ENCODE measurements around the gene GPC4. TPM values are rescaled to one million over a fixed set of nuclear protein-coding genes. Genes with fewer than 3 reads are reported as not detected.

GPC4 gene
- total and polyA plus RNA-seq, 2 donors (not counting 3 experiments of a cell fraction or from before 2014, with no cell fraction given), result 0.20 TPM; not detected in 1

DNA sequence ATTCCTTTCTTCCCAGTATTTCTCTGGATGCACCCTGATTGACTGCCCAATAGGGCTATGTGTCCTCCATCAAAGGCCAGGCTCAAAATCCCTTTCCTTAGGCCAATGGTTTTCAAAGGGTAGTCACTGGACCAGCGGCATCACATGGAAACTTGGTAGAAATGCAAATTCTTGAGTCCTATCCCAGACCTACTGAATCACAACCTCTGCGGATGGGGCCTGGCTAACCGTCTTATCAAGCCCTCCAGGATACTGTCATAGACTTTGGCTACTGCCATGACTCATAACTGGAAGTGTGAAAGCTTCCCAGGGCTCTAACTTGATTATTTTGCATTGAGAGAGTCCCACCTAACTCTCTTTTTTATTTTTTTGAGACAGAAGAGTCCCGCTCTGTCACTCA is 125.2 kb downstream of the GPC4 start:
- H3K4me1 ChIP-seq (ENCODE audit: control insufficient read depth, extremely low read depth, insufficient read depth, low read length), result no peaks in the 10 kb centered on the region
- H2AFZ ChIP-seq (ENCODE audit: low read depth, low read length), result no peak overlapping the region
- dilution Hi-C loops (cut with MboI; ENCODE audit: extremely low pct_ligation_motif_present, low sequenced_read_pairs), result no loop called here
- H3K9me3 ChIP-seq (replicated peaks; ENCODE audit: control insufficient read depth, insufficient read depth, low read length), result no peaks in the 10 kb centered on the region
- POLR2A ChIA-PET, result no interaction called here
- no peak overlapping the region for H3K27ac ChIP-seq (ENCODE audit: insufficient read depth, low read depth, low read length)
- TF ChIP-seq, protein P1, sequence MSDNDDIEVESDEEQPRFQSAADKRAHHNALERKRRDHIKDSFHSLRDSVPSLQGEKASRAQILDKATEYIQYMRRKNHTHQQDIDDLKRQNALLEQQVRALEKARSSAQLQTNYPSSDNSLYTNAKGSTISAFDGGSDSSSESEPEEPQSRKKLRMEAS (IDR thresholded peaks at IDR 0.05; ENCODE audit: insufficient read depth, insufficient read length), result no peak
- no peak for TF ChIP-seq JUN (IDR thresholded peaks at IDR 0.05; ENCODE audit: borderline replicate concordance, insufficient read depth, insufficient read length, low read depth)
- TF ChIP-seq MYC (IDR thresholded peaks at IDR 0.05; ENCODE audit: low read depth, low read length), result no peak
- H3K9me1 ChIP-seq (replicated peaks; ENCODE audit: control insufficient read depth, extremely low read depth, insufficient read depth, low read length), result no peaks in the 10 kb centered on the region
- DNase-seq (ENCODE audit: low read depth, low spot score), result no peak
- H3K36me3 ChIP-seq (ENCODE audit: control insufficient read depth in 2 of 2, extremely low read depth in 1 of 2, insufficient read depth in 2 of 2, low read length in 2 of 2), result no peaks in the 10 kb centered on the region
- intact Hi-C loops (cut with micrococcal nuclease), result no loop called here
- H3K9ac ChIP-seq (replicated peaks; ENCODE audit: extremely low read depth, insufficient read depth, low read length), result no peak overlapping the region
- no peaks in the 10 kb centered on the region for H3K27me3 ChIP-seq (ENCODE audit: control insufficient read depth in 2 of 2, insufficient read depth in 2 of 2, low read length in 2 of 2)
- H3K79me2 ChIP-seq (ENCODE audit: control insufficient read depth, insufficient read depth, low read length), result no peaks in the 10 kb centered on the region
- H4K20me1 ChIP-seq (replicated peaks; ENCODE audit: control insufficient read depth, extremely low read depth, insufficient read depth, low read length), result no peaks in the 10 kb centered on the region
- H3K4me2 ChIP-seq (ENCODE audit: insufficient read depth, low read length), result no peak overlapping the region
- no peak for FAIRE-seq
- CTCF ChIA-PET, result no interaction called here
- H3K4me3 ChIP-seq (replicated peaks in 1 of 3; ENCODE audit: insufficient read depth in 1 of 3, low read depth in 1 of 3, low read length in 3 of 3), result no peak overlapping the region
- BruUV-seq (replicated peaks), result no TSS peak

DNA sequence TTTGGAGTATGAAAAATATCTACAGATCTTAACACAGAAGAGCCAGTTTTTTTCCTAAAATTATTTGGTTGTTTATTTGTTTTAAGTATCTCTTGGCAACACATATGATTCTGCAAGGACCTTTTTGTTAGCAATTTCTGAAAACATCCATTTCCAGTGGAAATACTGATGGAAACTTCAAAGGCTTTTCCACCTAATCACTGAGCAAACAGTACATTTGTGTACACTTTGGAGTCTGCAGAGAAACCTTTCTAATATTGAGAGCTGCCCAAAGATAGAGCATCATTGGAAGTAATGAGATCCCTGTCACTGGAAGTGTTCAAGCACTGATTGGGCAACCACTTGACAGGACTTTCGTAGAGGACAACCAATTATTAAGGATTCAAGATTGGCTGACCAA is 127.4 kb downstream of the GPC4 start:
- no peaks in the 10 kb centered on the region for H3K4me1 ChIP-seq (ENCODE audit: control insufficient read depth, extremely low read depth, insufficient read depth, low read length)
- FAIRE-seq, result no peak
- no peak overlapping the region for H3K4me2 ChIP-seq (ENCODE audit: insufficient read depth, low read length)
- CTCF ChIA-PET, result no interaction called here
- H3K4me3 ChIP-seq (replicated peaks in 1 of 3; ENCODE audit: insufficient read depth in 1 of 3, low read depth in 1 of 3, low read length in 3 of 3), result no peak overlapping the region
- H3K79me2 ChIP-seq (ENCODE audit: control insufficient read depth, insufficient read depth, low read length), result no peaks in the 10 kb centered on the region
- BruUV-seq (replicated peaks), result no TSS peak
- intact Hi-C loops (cut with micrococcal nuclease) (no loop called here), dilution Hi-C loops (cut with MboI; ENCODE audit: extremely low pct_ligation_motif_present, low sequenced_read_pairs) (no loop called here)
- no peaks in the 10 kb centered on the region for H3K9me1 ChIP-seq (replicated peaks; ENCODE audit: control insufficient read depth, extremely low read depth, insufficient read depth, low read length)
- H4K20me1 ChIP-seq (replicated peaks; ENCODE audit: control insufficient read depth, extremely low read depth, insufficient read depth, low read length), result no peaks in the 10 kb centered on the region
- no peaks in the 10 kb centered on the region for H3K9me3 ChIP-seq (replicated peaks; ENCODE audit: control insufficient read depth, insufficient read depth, low read length)
- POLR2A ChIA-PET, result no interaction called here
- DNase-seq (ENCODE audit: low read depth, low spot score), result no peak
- H3K36me3 ChIP-seq (ENCODE audit: control insufficient read depth in 2 of 2, extremely low read depth in 1 of 2, insufficient read depth in 2 of 2, low read length in 2 of 2), result no peaks in the 10 kb centered on the region
- TF ChIP-seq, protein P2, sequence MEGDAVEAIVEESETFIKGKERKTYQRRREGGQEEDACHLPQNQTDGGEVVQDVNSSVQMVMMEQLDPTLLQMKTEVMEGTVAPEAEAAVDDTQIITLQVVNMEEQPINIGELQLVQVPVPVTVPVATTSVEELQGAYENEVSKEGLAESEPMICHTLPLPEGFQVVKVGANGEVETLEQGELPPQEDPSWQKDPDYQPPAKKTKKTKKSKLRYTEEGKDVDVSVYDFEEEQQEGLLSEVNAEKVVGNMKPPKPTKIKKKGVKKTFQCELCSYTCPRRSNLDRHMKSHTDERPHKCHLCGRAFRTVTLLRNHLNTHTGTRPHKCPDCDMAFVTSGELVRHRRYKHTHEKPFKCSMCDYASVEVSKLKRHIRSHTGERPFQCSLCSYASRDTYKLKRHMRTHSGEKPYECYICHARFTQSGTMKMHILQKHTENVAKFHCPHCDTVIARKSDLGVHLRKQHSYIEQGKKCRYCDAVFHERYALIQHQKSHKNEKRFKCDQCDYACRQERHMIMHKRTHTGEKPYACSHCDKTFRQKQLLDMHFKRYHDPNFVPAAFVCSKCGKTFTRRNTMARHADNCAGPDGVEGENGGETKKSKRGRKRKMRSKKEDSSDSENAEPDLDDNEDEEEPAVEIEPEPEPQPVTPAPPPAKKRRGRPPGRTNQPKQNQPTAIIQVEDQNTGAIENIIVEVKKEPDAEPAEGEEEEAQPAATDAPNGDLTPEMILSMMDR (IDR thresholded peaks at IDR 0.05; ENCODE audit: extremely low read depth in 1 of 2, insufficient read depth in 1 of 2, low read depth in 1 of 2, low read length in 2 of 2), result no peak
- TF ChIP-seq POLR2A (IDR thresholded peaks at IDR 0.05; ENCODE audit: low read depth, low read length) (no peak), GATA2 (IDR thresholded peaks at IDR 0.05; ENCODE audit: insufficient read depth, insufficient read length, low read depth, low read length) (no peak), POLR2AphosphoS5 (IDR thresholded peaks at IDR 0.05; ENCODE audit: insufficient read depth, low read depth, low read length) (no peak), EZH2 (IDR thresholded peaks at IDR 0.05; ENCODE audit: borderline replicate concordance, low read depth, low read length, severe bottlenecking) (no peak), MYC (IDR thresholded peaks at IDR 0.05; ENCODE audit: low read depth, low read length) (no peak), JUN (IDR thresholded peaks at IDR 0.05; ENCODE audit: borderline replicate concordance, insufficient read depth, insufficient read length, low read depth) (no peak), FOS (IDR thresholded peaks at IDR 0.05; ENCODE audit: borderline replicate concordance, insufficient read depth, low read length) (no peak)
- TF ChIP-seq, protein P1 (IDR thresholded peaks at IDR 0.05; ENCODE audit: insufficient read depth, insufficient read length), result no peak
- no peaks in the 10 kb centered on the region for H3K27me3 ChIP-seq (ENCODE audit: control insufficient read depth in 2 of 2, insufficient read depth in 2 of 2, low read length in 2 of 2)
- no peak overlapping the region for H3K27ac ChIP-seq (ENCODE audit: insufficient read depth, low read depth, low read length)
- no peak overlapping the region for H2AFZ ChIP-seq (ENCODE audit: low read depth, low read length)
- H3K9ac ChIP-seq (replicated peaks; ENCODE audit: extremely low read depth, insufficient read depth, low read length), result no peak overlapping the region

All from endothelial cell of umbilical vein (primary cell).